Fibroblast of lung (primary cell): ENCODE data around the gene KCNMA1. TPM values are rescaled to one million over a fixed set of nuclear protein-coding genes. Genes with fewer than 3 reads are reported as not detected.

Source experiments
- DNase-seq, 2 donors: peaks; one replicate each; pipeline versions ENCODE4 v3.0.0 to v3.0.0-alpha.2; 2010; ENCODE audit warnings: low read depth in 2 of 2
- H2AFZ ChIP-seq: 2 replicates; pipeline ENCODE4 v1.5.1; 2012; ENCODE audit warnings: low read length, control low read depth, inconsistent platforms
- H3K27ac ChIP-seq: 2 replicates; pipeline ENCODE4 v1.5.1; 2011; ENCODE audit warnings: low read length, control low read depth; ENCODE audit not compliant: insufficient read depth
- H3K27me3 ChIP-seq: 2 replicates; pipeline ENCODE4 v1.5.1; 2011; ENCODE audit warnings: mild to moderate bottlenecking, low read length; ENCODE audit not compliant: control insufficient read depth, insufficient read depth
- H3K36me3 ChIP-seq: 2 replicates; pipeline ENCODE4 v1.5.1; 2011; ENCODE audit warnings: low read length; ENCODE audit not compliant: control insufficient read depth, insufficient read depth
- H3K4me1 ChIP-seq: 2 replicates; pipeline ENCODE4 v1.5.1; 2011; ENCODE audit warnings: low read length; ENCODE audit not compliant: control insufficient read depth, insufficient read depth; ENCODE audit errors: extremely low read depth
- H3K4me2 ChIP-seq: 2 replicates; pipeline ENCODE4 v1.5.1; 2011; ENCODE audit warnings: low read length, control low read depth; ENCODE audit not compliant: insufficient read depth; ENCODE audit errors: extremely low read depth
- H3K4me3 ChIP-seq, 4 experiments: fragments of 200-600 bp in 1 of 4; sonication (generic) in 1 of 4; replicated peaks in 1 of 4; 2 replicates each; pipeline ENCODE4 v1.5.1; 2011 to 2016; ENCODE audit warnings: low read length in 4 of 4, low read depth in 3 of 4, mild to moderate bottlenecking in 3 of 4, control low read depth in 2 of 4, inconsistent platforms in 1 of 4, mixed read lengths in 1 of 4; ENCODE audit not compliant: insufficient read depth in 1 of 4; ENCODE audit errors: control extremely low read depth in 1 of 4
- H3K79me2 ChIP-seq: 2 replicates; pipeline ENCODE4 v1.5.1; 2012; ENCODE audit warnings: mild to moderate bottlenecking, low read length, inconsistent platforms; ENCODE audit not compliant: control insufficient read depth, insufficient read depth
- H3K9ac ChIP-seq: 2 replicates; pipeline ENCODE4 v1.5.1; 2011; ENCODE audit warnings: mild to moderate bottlenecking, low read length, control low read depth; ENCODE audit not compliant: insufficient read depth
- H3K9me3 ChIP-seq: 2 replicates; pipeline ENCODE4 v1.5.1; 2012; ENCODE audit warnings: low read depth, low read length; ENCODE audit not compliant: control insufficient read depth, insufficient read depth
- H4K20me1 ChIP-seq: 2 replicates; pipeline ENCODE4 v1.5.1; 2011; ENCODE audit warnings: low read length; ENCODE audit not compliant: control insufficient read depth, insufficient read depth; ENCODE audit errors: extremely low read depth
- EZH2 ChIP-seq: IDR thresholded peaks from 2 replicates; pipeline ENCODE4 v1.5.1; 2012; ENCODE audit warnings: low read length, control low read depth, mild to moderate bottlenecking; ENCODE audit errors: missing control alignments
- polyA plus RNA-seq, 2 donors: library from polyadenylated mRNA; depleted of rRNA in 1 of 2; stranded (reverse) in 1 of 2; unstranded in 1 of 2; fragments of >200 nt; gene quantifications; 2 replicates each; pipeline ENCODE4 v1.2.1, GENCODE V29; 2011 to 2012; ENCODE audit warnings: missing spikeins in 1 of 2
- total RNA-seq: library from RNA; depleted of rRNA; stranded (reverse); fragments of >200 nt; gene quantifications from 2 replicates; pipeline ENCODE4 v1.2.1, GENCODE V29; 2014
- TF ChIP-seq, protein P1 (sequence below), 2 donors: IDR thresholded peaks in 1 of 2; conservative IDR thresholded peaks in 1 of 2; 1 replicate in 1 of 2; 2 replicates in 1 of 2; pipeline ENCODE4 v1.5.1; 2011 to 2012; ENCODE audit warnings: low read length in 2 of 2, control low read depth in 1 of 2, inconsistent platforms in 1 of 2, low read depth in 1 of 2, mild to moderate bottlenecking in 1 of 2

KCNMA1 gene
- total and polyA plus RNA-seq, 2 donors (not counting 1 experiment from before 2014, with no cell fraction given) = 31.0 to 138 TPM

DNA sequence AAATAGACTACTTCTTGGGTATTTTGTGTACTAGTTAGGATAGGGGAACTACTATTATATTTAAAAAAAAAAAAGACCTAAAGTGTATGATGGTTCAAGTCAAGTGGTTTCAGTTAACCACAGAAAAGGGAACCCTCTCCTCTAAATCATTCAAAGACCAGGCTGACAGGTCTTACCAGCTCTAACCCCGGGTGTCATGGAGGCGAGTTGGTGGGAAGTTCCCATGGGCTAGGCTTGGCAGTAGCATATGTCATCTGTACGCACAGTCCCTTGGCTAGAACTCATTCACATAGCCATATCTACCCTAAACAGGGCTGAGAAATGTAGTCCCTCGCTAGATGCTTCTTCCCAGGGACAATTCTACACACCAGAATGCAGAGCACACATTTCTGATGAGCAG lies 37.7 kb upstream of the KCNMA1 start:
- Histone ChIP-seq H3K4me1 (no peaks in the 10 kb centered on the region), H3K4me2 (no peak overlapping the region), H3K4me3 (no peak overlapping the region), H4K20me1 (no peaks in the 10 kb centered on the region), H3K27ac (no peak overlapping the region), H3K9ac (no peak overlapping the region), H3K79me2 (no peaks in the 10 kb centered on the region), H3K36me3 (no peaks in the 10 kb centered on the region), H3K27me3 (peaks cover 23% of the 10 kb centered on the region), H3K9me3 (no peaks in the 10 kb centered on the region), H2AFZ (no peak overlapping the region)
- no peak for TF ChIP-seq EZH2
- TF ChIP-seq, protein P1, sequence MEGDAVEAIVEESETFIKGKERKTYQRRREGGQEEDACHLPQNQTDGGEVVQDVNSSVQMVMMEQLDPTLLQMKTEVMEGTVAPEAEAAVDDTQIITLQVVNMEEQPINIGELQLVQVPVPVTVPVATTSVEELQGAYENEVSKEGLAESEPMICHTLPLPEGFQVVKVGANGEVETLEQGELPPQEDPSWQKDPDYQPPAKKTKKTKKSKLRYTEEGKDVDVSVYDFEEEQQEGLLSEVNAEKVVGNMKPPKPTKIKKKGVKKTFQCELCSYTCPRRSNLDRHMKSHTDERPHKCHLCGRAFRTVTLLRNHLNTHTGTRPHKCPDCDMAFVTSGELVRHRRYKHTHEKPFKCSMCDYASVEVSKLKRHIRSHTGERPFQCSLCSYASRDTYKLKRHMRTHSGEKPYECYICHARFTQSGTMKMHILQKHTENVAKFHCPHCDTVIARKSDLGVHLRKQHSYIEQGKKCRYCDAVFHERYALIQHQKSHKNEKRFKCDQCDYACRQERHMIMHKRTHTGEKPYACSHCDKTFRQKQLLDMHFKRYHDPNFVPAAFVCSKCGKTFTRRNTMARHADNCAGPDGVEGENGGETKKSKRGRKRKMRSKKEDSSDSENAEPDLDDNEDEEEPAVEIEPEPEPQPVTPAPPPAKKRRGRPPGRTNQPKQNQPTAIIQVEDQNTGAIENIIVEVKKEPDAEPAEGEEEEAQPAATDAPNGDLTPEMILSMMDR (conservative IDR thresholded peaks at IDR 0.05 in 1 of 2, IDR thresholded peaks at IDR 0.05 in 1 of 2; ENCODE audit: low read depth in 1 of 2, low read length in 2 of 2) = no peak
- no peak for DNase-seq

DNA sequence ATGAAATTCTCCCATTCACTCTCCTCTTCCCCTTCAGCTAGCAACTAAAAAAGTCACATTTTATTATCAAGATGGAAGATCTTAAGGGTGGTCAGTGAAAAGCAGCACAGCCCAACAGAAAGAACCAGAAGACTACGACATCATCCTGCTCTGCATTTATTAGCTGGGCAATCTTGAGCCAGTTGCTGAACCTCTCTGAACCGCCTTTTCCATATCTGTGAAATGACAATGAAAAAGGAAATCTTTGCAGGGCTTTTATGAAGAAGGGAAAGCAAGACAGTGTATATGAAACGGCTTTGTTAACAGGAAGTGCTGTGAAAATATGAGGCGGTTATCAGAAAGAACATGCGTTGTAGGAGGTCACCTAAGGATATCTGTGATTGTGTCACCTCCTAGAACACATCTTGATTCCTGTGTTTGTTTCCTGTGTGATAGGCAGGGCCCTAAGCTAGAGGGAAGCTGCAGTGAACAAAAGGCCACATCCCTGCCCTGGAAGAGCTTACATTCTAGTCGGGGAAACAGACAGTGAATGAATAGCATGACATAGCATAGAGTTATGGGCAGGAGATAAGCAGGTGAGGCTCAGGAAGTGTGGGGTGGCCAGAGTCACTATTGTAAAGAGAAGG lies 36.0 kb upstream of the KCNMA1 start:
- Histone ChIP-seq H4K20me1 (no peaks in the 10 kb centered on the region), H3K36me3 (no peaks in the 10 kb centered on the region), H3K27ac (no peak overlapping the region), H2AFZ (no peak overlapping the region), H3K9ac (no peak overlapping the region), H3K4me2 (no peak overlapping the region), H3K4me1 (no peaks in the 10 kb centered on the region), H3K79me2 (no peaks in the 10 kb centered on the region), H3K9me3 (no peaks in the 10 kb centered on the region), H3K27me3 (peaks cover 15% of the 10 kb centered on the region), H3K4me3 (no peak overlapping the region)
- no peak for DNase-seq
- TF ChIP-seq, protein P1 (conservative IDR thresholded peaks at IDR 0.05 in 1 of 2, IDR thresholded peaks at IDR 0.05 in 1 of 2; ENCODE audit: low read depth in 1 of 2, low read length in 2 of 2) = no peak
- TF ChIP-seq EZH2 = no peak

DNA sequence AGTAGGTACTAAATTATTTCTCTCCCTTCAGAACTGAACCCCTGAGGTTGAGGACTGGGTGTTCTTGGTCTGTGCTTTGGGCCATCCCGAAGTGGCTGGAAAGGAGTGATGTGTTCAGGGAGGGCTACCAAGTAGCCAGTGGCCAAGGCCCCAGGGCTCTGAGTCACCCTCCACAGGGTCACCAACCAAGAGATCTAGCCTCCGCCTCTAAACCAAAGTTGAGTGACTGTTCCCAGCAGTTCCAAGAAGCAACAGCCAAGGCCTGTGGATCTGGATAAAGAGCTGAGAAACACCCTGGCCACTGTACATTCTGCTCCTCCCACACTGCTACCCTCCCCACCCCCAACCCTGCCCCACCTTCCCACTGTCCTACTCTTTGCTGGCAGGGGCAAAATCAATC lies 35.5 kb upstream of the KCNMA1 start:
- Histone ChIP-seq H4K20me1 (no peaks in the 10 kb centered on the region), H3K4me2 (no peak overlapping the region), H3K9ac (no peak overlapping the region), H3K36me3 (no peaks in the 10 kb centered on the region), H3K4me3 (no peak overlapping the region), H3K9me3 (no peaks in the 10 kb centered on the region), H2AFZ (no peak overlapping the region), H3K4me1 (no peaks in the 10 kb centered on the region), H3K27me3 (peaks cover 11% of the 10 kb centered on the region), H3K27ac (no peak overlapping the region), H3K79me2 (no peaks in the 10 kb centered on the region)
- DNase-seq = peak in 1 of 2 donors; percentile 21
- TF ChIP-seq, protein P1 (conservative IDR thresholded peaks at IDR 0.05 in 1 of 2, IDR thresholded peaks at IDR 0.05 in 1 of 2; ENCODE audit: low read depth in 1 of 2, low read length in 2 of 2) = no peak
- TF ChIP-seq EZH2 = no peak
